GM18511 (cell line): ENCODE data around the gene RNF217.
"Not testable (repeated sequence)": the region's sequence is repeated elsewhere in the genome, so short reads cannot be mapped to it uniquely, and the experiment has no call there.

Experiments
- ATAC-seq: cut with Tn5 transposase; IDR thresholded peaks from one replicate; pipeline ENCODE4 v1.9.1; 2021; ENCODE audit warnings: mild to moderate bottlenecking, moderate library complexity; ENCODE audit not compliant: unreplicated experiment

The RNF217 gene

DNA sequence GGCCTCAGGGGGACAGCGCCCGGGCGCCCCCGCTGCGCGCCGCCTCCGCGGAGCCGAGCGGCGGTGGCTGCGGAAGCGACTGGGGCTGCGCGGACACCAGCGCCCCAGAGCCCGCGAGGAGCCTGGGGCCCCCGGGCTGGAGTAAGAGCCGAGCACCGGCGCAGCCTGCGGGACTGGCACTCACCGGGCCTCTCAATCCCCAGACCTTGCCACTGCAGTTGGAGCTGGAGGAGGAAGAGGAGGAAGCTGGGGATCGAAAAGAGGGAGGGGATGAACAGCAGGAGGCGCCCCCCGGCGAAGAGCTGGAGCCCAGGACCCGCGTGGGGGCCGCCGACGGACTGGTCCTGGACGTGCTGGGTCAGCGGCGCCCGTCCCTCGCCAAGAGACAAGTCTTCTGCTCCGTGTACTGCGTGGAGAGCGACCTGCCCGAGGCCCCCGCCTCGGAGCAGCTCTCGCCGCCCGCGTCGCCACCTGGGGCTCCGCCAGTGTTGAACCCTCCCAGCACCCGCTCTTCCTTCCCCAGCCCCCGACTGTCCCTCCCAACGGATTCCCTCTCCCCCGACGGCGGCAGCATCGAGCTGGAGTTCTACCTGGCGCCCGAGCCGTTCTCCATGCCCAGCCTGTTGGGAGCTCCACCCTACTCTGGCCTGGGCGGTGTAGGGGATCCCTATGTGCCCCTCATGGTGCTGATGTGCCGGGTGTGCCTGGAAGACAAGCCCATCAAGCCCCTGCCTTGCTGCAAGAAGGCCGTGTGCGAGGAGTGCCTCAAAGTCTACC lies 590 bp downstream of the RNF217 start:
- peak; percentile 44 for ATAC-seq

DNA sequence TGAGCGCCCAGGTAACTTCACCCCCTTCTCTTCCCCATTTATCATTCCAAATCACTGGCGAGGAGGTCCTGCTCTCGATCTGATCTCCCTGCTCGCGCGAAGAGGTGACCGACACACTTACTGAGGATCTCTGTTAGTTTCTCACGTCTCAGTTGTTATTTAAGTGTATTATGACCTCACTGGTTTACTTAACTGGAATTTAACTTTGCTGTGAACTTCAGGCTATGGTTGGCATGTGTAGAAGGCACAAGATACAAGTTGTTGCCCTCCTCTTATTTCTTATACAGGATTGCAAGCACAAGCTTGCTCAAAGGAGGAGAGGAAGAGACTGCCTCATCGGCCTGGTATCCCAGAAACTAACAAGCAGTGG lies 1.2 kb downstream of the RNF217 start:
- no peak for ATAC-seq

DNA sequence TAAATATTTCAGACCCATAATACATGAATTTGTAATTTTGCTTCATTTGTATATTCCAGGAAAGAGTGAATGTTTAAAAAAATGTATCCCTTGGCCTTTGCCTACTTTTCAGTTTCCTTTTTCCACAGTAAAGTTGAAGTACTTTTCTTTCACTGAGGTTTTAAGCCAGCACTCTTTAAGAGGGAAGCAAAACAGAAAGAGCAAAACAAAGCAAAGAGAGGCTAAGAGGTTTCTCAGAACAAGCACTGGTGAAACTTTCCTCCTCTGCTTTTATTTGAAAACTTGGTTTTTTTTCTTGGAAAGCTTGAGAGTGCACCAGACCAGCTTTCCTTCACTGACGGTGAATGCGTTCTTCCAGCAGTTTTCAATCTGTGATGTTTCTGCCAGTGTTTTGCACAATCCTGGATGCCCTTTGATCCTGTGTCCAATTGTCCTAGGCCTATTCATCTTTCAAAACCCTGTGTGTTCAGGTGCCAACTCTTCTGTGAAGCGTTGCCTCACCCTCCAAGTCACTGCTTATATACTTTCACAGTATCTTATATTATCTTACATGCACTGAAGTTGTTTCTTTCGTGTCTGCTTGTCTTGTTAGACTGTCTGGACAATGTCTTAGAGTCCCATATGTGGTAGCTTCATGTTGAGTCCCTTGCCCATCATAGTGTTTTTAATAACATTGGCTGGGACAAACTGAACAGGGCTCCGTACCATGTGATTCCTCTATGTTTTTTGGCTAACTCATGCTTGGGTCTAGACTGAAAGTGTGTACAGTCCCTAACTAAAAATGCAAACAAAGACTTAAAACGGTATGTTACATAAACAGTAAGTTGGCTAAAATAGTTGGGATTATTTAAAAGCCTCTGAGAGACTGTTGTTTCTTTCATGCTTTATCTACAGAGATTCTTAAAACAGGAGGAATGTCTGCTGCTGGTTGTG lies 1.9 kb downstream of the RNF217 start:
- ATAC-seq: no peak

DNA sequence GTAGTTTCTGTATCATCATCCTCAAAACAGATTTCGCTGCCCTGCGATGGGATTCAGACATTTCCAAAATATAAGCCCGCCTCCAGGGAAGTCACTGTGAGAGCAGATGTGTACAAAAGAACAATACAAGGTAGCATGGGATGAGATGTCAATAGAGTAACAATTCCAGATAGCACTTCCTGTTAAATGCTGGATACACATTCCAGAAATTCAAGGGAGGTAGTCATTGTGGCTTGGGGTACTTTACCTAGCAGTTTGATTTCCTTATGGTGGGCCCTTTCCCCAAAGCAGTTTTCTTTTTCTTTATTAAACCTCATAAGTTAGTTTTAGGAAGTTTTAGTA lies 2.5 kb downstream of the RNF217 start:
- ATAC-seq: no peak

DNA sequence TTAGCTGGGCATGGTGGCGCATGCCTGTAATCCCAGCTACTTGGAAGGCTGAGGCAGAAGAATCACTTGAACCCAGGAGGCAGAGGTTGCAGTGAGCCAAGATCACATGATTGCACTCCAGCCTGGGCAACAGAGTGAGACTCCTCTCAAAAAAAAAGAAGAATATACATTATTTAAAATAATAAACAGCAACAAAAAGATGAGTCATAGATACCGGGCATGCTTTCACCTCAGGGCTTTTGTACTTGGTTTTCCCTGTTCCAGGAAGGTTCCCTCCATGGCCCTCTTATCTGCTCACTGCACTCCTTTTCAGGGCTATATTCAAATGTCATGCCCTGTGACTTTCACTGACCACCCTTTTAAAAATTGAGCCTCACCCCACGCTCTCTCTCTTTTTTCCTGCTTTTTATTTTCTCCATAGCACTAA lies 3.2 kb downstream of the RNF217 start:
- not testable (repeated sequence) for ATAC-seq

DNA sequence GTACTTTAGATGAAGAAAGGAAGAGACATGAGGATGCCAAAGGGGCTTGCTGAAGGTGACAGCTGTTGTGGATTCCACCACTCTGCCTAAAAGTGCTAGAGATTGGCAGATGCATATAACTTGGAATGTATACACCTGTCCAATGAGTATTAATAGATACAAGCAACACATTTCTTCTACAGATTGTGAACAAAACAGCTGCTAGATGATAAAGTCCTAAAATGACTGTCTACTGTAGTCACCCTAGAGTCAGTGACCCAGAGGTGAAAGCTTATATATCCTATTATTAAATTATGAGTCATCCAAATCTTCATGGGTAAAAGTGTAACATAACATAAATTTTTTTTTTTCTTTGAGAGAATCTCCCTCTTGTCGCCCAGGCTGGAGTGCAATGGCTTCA lies 5.2 kb downstream of the RNF217 start:
- no peak for ATAC-seq

DNA sequence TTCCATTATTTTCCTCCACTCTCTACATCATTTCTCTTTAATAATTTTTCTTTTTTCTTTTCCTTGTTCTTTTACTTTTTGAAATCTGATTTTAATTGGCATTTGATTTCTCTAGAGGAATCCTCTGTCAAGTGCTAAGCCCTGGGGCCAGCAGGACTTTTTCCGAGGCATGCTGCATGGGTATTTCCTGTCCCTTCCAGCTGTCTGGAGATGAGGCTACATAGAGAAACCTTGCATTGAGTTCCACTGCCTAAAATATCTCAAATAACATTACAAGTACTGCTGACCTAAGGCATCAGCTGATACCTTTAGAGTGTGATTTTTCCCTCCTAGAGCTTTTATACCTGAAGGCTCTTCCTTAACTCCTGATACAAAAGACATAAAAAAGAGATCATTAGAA lies 6.2 kb downstream of the RNF217 start:
- no peak for ATAC-seq

DNA sequence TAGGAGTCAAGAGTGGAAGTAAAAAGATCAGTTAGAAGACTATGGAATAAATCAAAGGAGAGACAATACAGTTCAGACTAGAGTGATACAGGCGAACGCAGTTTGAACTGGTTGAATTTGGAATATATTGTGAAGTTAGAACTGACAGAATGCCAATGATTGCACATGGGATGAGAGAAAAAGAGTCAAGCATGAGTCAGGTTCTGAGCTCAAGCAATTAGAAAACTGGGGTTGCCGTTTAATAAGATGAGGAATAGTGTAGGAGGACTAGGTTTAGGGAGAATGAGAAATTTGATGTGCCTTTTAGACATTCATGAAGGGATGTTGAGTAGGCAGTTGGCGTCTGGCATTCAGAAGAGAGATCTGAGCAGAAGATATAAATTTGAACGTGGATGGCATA lies 8.0 kb downstream of the RNF217 start:
- ATAC-seq: no peak

DNA sequence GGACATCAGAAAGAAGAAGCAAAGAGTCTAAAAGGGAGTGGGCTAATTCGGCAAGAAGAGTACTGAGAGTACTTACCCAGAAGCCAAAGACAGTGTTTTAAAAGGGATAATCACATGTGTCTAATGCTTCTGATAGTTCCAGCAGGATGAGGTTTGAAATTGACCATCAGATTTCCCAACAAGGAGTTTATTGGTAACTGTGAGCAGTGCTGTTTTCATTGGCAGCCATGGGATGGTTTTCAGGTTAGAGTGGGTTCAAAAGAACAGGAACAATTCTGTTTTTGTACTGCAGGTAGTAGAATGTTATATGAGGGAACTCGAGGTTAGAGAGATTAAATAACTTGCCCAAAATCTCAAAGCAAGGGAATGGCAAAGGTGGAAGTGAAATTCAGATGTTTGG lies 8.5 kb downstream of the RNF217 start:
- ATAC-seq: no peak

DNA sequence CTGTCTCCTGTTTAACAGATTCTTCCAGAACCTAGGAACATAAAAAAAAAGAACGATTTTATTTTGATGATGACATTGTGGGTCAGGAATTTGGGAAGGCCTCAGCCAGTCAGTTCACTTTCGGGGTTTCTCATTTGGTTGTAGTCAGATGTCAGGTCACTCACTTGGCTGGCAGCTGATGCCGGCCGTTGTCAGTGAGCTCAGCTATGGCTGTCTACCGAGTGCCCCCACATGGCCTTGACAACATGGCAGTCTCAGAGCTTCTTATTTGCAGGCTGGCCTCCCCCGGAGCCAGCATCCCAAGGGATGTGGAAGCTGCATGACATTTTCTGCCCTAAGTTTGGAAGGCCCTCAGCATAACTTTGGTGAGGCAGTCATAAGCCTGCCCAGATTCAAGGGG lies 11.5 kb downstream of the RNF217 start:
- no peak for ATAC-seq

DNA sequence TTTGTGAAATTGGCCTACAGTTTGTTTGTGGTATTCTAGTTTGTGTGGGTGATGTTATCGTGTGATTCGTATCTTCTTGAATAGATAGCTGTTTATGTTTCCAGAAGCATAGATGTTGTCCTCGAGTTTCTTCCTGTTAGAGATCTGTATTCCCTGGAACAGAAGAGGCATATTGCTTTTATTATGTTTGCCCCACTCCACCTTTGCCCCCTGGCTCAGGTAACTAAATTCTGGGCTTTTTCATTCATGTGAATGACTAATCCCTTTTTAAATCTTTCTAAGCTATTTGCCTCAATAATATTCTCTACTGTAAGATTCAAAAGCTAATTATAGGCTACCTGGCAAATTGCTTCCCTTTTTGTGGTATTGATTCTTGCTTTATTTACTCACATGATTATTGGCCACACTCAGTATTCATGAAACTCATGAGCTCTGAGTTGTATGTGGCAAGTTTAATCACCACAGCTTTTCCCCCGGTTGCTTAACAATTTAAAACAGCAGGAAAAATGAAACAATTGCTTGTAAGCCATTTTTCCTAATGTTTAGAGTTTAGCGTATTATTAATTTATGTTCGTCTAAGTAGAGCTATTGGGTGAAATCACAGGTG lies 12.6 kb downstream of the RNF217 start:
- no peak for ATAC-seq

DNA sequence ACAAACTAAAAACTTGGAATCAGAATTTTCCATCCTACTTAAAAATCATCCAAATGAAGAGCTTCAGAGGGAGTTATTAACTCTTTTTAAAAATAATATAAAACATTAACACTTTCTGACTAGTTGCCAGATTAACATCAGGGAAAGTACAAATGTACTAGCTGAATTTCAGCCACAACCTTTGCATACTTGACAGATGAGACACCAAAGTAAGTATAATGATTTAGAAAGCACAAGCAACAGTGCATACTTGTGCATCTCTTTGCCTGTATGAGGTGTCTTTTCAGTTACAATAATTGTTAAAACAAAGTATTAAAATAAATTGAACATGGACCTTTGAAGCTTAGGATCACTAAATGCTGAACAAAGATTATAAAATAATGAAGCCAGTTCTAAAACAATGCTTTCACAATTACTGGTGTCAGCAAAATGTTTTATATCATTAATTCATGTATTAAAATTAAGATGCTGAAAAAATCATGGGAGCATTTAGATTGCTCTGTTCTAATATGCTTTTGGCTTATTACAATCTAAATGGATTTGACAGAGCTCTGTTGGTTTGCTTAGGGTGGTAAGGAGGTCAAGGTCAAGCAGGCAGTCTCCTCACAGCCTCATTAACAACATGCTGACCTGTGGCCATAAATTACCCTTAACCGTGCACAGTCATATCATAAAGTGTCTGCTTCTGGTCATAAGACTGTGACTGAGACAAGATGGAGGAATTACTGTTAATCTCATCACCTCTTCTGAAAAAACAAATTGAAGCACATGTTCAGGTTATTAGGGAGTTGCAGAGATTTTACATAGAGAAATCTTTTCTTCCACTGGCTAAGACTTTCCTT lies 15.1 kb downstream of the RNF217 start:
- ATAC-seq: no peak

DNA sequence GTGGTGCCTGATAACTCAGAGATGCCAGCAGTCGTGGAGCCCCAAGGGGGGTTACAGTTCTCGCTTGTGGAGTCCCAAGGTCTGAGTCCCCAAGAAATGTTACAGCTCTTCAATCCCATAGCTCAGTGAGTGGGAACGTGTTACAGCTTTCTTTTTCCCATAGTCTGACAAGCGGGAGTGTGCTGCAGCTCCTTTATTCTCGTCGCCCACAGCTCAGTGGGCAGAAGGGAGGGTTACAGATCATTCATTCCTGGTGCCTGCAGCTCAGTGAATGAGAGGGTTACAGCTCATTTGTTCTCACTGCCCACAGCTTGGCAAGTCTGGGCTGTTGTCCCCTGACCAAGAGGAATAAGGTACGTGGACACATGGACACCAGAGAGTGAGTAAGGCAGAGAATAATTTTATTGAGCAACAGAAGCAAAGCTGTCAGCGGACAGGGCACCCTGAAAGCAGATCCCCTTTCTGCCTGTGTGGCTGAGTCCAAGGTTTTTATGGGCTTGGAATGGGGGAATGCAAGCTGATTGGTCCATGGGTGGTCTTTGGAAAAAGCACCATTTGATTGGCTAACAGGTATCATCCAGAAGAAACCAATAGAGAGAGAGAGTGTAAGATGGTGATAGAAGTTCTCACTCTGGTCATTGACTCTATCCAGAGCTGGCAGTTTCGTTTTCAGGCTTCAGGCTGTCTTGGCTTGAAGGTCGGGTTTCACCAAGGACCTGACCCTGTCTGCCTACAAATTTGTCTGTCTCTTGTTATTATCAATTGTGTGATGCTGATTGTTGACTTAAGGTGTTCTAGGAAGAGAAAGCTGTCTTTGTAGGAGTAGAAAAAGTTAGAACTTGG lies 16.4 kb downstream of the RNF217 start:
- no peak for ATAC-seq

DNA sequence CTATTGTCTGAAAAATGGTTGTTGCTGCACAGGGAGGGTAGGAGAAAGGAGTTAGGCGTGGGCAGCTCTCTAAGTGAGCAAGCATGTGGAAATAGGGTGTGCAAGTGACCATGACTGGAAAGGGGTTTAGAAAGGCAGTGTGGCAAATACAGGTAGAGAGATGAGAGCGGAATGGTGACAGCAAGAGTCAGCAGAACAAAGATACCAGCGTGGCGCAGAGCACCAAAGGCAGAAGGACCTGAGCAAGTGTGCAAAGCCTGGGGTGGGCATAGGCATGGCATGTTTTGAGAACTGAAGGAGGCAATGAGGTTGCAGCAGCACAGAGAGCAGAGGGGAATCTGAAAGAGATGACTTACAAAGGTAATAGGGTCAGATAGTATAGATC lies 17.0 kb downstream of the RNF217 start:
- ATAC-seq: no peak

DNA sequence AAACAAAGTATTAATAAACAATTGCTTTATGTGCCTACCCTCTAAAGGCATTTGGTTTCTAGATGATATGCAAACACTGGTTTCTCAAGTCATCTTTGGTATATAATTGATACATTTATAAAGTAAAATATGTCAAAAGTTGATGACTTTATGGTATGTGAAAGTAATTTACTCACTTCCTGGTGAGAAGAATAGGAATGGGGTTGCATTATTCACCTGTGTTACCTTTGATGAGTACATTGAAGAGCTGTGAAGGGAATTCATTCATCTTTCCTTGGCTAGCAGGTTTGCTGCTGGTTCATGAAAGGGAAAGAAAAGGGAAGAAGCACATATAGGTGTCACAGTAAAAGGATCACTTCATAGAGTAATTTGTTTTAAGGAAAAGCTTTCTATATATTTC lies 20.4 kb downstream of the RNF217 start:
- ATAC-seq: no peak

DNA sequence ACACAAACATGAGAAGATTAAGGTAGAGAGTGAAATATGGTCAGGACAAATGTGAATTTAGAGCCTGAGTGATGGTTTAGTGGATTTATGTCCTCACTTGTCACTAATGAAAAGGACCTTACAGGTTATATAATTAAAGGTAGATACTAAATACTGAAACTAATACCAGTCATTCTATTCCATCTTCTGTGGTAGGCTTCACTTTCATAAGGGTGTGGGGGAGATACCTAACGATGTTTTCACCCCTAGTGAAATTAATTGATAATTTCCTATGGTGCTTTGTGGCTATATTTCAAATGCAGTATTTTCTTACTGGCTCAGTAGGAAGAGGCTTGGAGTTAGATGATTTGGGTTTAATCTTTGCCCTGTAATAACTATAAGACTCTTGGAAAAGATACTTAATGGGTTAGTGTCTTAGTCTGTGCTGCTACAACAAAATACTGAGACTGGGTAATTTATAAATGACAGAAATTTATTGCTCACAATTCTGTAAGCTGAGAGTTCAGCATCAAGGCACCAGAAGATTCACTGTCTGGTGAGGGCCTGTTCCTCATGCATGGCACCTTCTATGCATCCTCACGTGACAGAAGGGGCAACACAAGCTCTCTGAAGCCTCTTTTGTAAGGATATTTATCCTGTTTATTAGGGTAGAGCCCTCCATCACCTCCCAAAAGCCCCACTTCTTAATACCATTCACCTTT lies 21.3 kb downstream of the RNF217 start:
- ATAC-seq: peak; percentile 90

DNA sequence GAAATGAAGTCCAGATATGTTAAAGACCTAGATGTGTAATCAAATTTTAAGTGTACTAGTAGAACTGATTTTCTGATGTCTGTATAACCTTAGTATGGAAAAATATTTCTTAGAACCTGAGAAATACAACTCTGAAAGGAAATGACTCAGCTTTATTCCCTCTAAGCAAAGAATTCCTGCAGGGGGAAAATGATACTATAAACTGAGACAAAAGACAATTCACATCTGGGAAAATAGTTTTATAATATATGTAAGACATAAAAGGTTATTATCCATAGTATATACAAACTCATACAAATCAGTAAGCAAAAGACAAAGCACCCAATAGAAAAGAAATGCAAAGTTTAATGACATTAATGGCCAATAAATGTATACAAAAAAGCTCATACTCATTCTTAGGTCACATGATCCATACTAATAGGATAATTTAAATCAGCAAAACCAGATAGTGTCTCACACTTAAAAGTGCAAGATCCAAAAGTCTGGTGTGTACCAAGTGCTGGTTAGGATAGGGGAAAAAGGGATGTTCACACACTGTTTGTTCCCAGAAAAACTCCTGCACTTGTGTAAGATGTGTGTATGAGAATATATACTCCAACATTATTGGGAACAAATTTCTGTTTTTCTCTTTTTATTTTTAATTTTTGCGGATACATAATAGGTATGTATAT lies 22.6 kb downstream of the RNF217 start:
- ATAC-seq: no peak

DNA sequence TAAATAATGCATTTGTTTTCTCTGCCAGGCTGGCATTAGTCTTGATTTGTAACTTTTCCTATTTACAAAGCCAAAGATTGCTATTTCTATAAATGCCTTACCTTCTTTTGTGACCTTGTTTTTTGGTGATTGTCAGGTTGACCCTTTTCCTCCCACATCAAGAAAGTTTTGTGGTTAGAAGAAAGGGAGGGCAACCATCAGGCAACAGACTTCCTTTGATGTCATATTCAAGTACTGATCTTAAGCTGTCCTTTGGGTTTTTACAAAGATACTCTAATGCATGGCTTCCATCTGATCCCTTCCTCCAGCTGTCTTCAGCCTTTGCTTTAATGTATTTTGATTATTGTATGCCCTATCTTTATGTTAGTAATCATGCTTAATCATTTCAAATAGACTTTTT lies 23.9 kb downstream of the RNF217 start:
- no peak for ATAC-seq

DNA sequence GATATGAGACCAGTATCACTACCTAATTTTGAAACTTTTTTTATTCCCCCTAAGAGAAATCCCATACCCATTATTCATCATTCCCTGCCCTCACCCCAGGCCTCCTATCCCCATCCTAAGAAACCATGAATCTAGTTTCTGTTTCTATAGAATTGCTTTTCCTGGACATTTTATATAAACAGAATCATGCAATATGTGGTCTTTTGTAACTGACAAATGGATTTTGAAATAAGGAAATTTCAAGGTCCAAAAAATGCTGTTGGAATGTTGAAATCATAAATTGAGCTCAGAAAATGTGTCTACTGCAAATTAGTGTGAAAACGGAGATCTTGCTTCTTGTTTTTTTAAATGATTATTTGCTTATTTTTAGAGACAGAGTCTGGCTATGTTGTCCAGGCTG lies 25.1 kb downstream of the RNF217 start:
- no peak for ATAC-seq
